ENCODE data around the gene LRRC75A.

LRRC75A gene

GRCh38 chr17:16512011-16512410, 20.0 kb upstream of the LRRC75A start:
- Histone ChIP-seq H3K36me3 (replicated peaks; ENCODE audit: low read depth, low read length) (no peaks in the 10 kb centered on the region), H3K4me3 (ENCODE audit: low read length) (no peak overlapping the region), H3K27ac (ENCODE audit: low read length) (no peak overlapping the region), H3K79me2 (ENCODE audit: low read length) (no peaks in the 10 kb centered on the region), H3K9ac (ENCODE audit: low read length) (no peak overlapping the region), H3K27me3 (ENCODE audit: low read depth, low read length) (no peaks in the 10 kb centered on the region), H3K9me3 (ENCODE audit: insufficient read depth, low read length) (no peaks in the 10 kb centered on the region), H3K4me2 (ENCODE audit: low read length) (no peak overlapping the region), H3K4me1 (ENCODE audit: low read length) (no peaks in the 10 kb centered on the region), H2AFZ (ENCODE audit: low read depth, low read length) (no peak overlapping the region), H4K20me1 (ENCODE audit: insufficient read depth, low read length) (no peaks in the 10 kb centered on the region)
- TF ChIP-seq CTCF (IDR thresholded peaks at IDR 0.05; ENCODE audit: low read depth, low read length) (no peak), EZH2phosphoT487 (IDR thresholded peaks at IDR 0.05; ENCODE audit: low read depth) (no peak)

- Histone ChIP-seq H3K9me3 (ENCODE audit: insufficient read depth, low read length) (no peaks in the 10 kb centered on the region), H2AFZ (ENCODE audit: low read depth, low read length) (no peak overlapping the region), H3K9ac (ENCODE audit: low read length) (no peak overlapping the region), H3K27me3 (ENCODE audit: low read depth, low read length) (no peaks in the 10 kb centered on the region), H3K79me2 (ENCODE audit: low read length) (no peaks in the 10 kb centered on the region), H3K27ac (ENCODE audit: low read length) (no peak overlapping the region), H3K4me1 (ENCODE audit: low read length) (no peaks in the 10 kb centered on the region), H3K4me3 (ENCODE audit: low read length) (no peak overlapping the region), H4K20me1 (ENCODE audit: insufficient read depth, low read length) (no peaks in the 10 kb centered on the region), H3K4me2 (ENCODE audit: low read length) (no peak overlapping the region), H3K36me3 (replicated peaks; ENCODE audit: low read depth, low read length) (no peaks in the 10 kb centered on the region)
- TF ChIP-seq CTCF (IDR thresholded peaks at IDR 0.05; ENCODE audit: low read depth, low read length) (no peak), EZH2phosphoT487 (IDR thresholded peaks at IDR 0.05; ENCODE audit: low read depth) (no peak)
These were observed 19.6 kb upstream of the LRRC75A start for GRCh38 chr17:16511593-16511992.

GRCh38 chr17:16507918-16508533, 16.0 kb upstream of the LRRC75A start:
- Histone ChIP-seq H3K4me3 (ENCODE audit: low read length) (no peak overlapping the region), H3K4me1 (ENCODE audit: low read length) (no peaks in the 10 kb centered on the region), H4K20me1 (ENCODE audit: insufficient read depth, low read length) (no peaks in the 10 kb centered on the region), H3K9me3 (ENCODE audit: insufficient read depth, low read length) (no peaks in the 10 kb centered on the region), H3K27me3 (ENCODE audit: low read depth, low read length) (no peaks in the 10 kb centered on the region), H2AFZ (ENCODE audit: low read depth, low read length) (no peak overlapping the region), H3K9ac (ENCODE audit: low read length) (no peak overlapping the region), H3K27ac (ENCODE audit: low read length) (no peak overlapping the region), H3K4me2 (ENCODE audit: low read length) (no peak overlapping the region), H3K36me3 (replicated peaks; ENCODE audit: low read depth, low read length) (no peaks in the 10 kb centered on the region), H3K79me2 (ENCODE audit: low read length) (no peaks in the 10 kb centered on the region)
- no peak for TF ChIP-seq CTCF (IDR thresholded peaks at IDR 0.05; ENCODE audit: low read depth, low read length)
- no peak for TF ChIP-seq EZH2phosphoT487 (IDR thresholded peaks at IDR 0.05; ENCODE audit: low read depth)

- TF ChIP-seq EZH2phosphoT487 (IDR thresholded peaks at IDR 0.05; ENCODE audit: low read depth), result no peak
- TF ChIP-seq CTCF (IDR thresholded peaks at IDR 0.05; ENCODE audit: low read depth, low read length), result no peak
- Histone ChIP-seq H3K36me3 (replicated peaks; ENCODE audit: low read depth, low read length) (no peaks in the 10 kb centered on the region), H3K9me3 (ENCODE audit: insufficient read depth, low read length) (no peaks in the 10 kb centered on the region), H2AFZ (ENCODE audit: low read depth, low read length) (no peak overlapping the region), H3K27me3 (ENCODE audit: low read depth, low read length) (no peaks in the 10 kb centered on the region), H3K27ac (ENCODE audit: low read length) (no peak overlapping the region), H3K4me3 (ENCODE audit: low read length) (no peak overlapping the region), H3K4me1 (ENCODE audit: low read length) (no peaks in the 10 kb centered on the region), H3K79me2 (ENCODE audit: low read length) (no peaks in the 10 kb centered on the region), H3K4me2 (ENCODE audit: low read length) (no peak overlapping the region), H4K20me1 (ENCODE audit: insufficient read depth, low read length) (no peaks in the 10 kb centered on the region), H3K9ac (ENCODE audit: low read length) (no peak overlapping the region)
These were observed 14.2 kb upstream of the LRRC75A start for GRCh38 chr17:16506188-16506587.

Measured in OCI-LY3 (cell line).